ENCODE data around the gene SND1.

Gene SND1

DNA sequence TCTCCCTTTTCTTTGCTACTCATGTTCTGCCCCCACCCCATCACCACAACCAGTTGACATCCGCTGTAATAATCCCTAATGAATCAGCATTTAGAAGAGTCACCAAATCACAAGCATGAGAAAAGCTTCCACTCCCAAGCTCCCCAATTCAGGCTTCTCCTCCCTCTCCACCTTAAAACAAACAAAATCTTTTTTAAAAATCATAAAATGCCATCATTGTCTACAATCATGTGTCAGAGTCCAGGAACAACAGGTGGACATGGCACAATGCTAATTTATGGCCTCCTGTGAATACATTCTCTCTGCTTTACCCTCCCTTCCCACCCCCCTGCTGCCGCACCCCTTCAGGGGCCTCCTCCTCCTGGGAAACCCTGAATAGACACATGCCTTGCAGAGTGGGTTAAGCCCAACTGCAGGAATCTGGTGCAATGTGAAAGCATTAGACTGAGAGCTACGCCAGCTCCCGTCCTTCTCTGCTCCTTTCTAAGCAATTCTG is 375.5 kb downstream of the SND1 start:
- H2BK120ac ChIP-seq (ENCODE audit: low read depth, low read length) = no peak overlapping the region
- no peak overlapping the region for H4K91ac ChIP-seq (ENCODE audit: low read length)
- 67% methylated on average over 4 of the region's 4 CpGs for WGBS
- H3K14ac ChIP-seq (ENCODE audit: low read length in 2 of 2) = no peak overlapping the region
- peaks cover 0 to 6% of the 10 kb centered on the region in 2 experiments for H3K27me3 ChIP-seq (ENCODE audit: control insufficient read depth in 1 of 2, insufficient read depth in 1 of 2, low read length in 2 of 2)
- no peaks in the 10 kb centered on the region for H3K9me3 ChIP-seq (ENCODE audit: control insufficient read depth, low read length)
- no peak overlapping the region for H3K18ac ChIP-seq (ENCODE audit: low read depth in 1 of 2, low read length in 2 of 2)
- no peak overlapping the region for H3K4me2 ChIP-seq (ENCODE audit: low read length, poor library complexity, severe bottlenecking)
- no peak overlapping the region for H3K4ac ChIP-seq (ENCODE audit: low read depth in 1 of 2, low read length in 2 of 2)
- no peak overlapping the region for H2AFZ ChIP-seq (ENCODE audit: low read depth, low read length)
- no peak overlapping the region for H2BK5ac ChIP-seq (ENCODE audit: low read depth, low read length, poor library complexity, severe bottlenecking)
- no peak overlapping the region for H3K27ac ChIP-seq (ENCODE audit: low read length, poor library complexity, severe bottlenecking)
- no peak overlapping the region for H3K4me3 ChIP-seq (ENCODE audit: insufficient read depth in 1 of 2, low read depth in 1 of 2, low read length in 2 of 2)
- peaks cover 8 to 20% of the 10 kb centered on the region in 2 experiments for H3K36me3 ChIP-seq (ENCODE audit: control insufficient read depth in 1 of 2, insufficient read depth in 2 of 2, low read depth in 1 of 2, low read length in 2 of 2)
- DNase-seq = no peak
- no peak overlapping the region for H2BK15ac ChIP-seq (ENCODE audit: low read depth, poor library complexity, severe bottlenecking)
- no peak overlapping the region for H3K9ac ChIP-seq (ENCODE audit: low read length)
- H3K4me1 ChIP-seq (ENCODE audit: control insufficient read depth, insufficient read depth, low read depth, low read length) = peaks cover 12% of the 10 kb centered on the region
- H3K23ac ChIP-seq (ENCODE audit: low read length in 2 of 2) = no peak overlapping the region
- H2BK12ac ChIP-seq (ENCODE audit: low read length in 2 of 2) = no peak overlapping the region
- no peak overlapping the region for H4K8ac ChIP-seq (ENCODE audit: low read length)
- no peak overlapping the region for H2AK5ac ChIP-seq (ENCODE audit: low read length, severe bottlenecking)
- H3K79me1 ChIP-seq (replicated peaks; ENCODE audit: low read length, poor library complexity, severe bottlenecking) = peaks cover 33% of the 10 kb centered on the region

- no peak overlapping the region for H4K91ac ChIP-seq (ENCODE audit: low read length)
- H3K14ac ChIP-seq (ENCODE audit: low read length in 2 of 2) = no peak overlapping the region
- H2BK12ac ChIP-seq (ENCODE audit: low read length in 2 of 2) = no peak overlapping the region
- peaks cover 0 to 17% of the 10 kb centered on the region in 2 experiments for H3K27me3 ChIP-seq (ENCODE audit: control insufficient read depth in 1 of 2, insufficient read depth in 1 of 2, low read length in 2 of 2)
- no peak overlapping the region for H2AK5ac ChIP-seq (ENCODE audit: low read length, severe bottlenecking)
- H3K4me2 ChIP-seq (ENCODE audit: low read length, poor library complexity, severe bottlenecking) = no peak overlapping the region
- 97% methylated on average over 17 of the region's 17 CpGs for WGBS
- H2BK15ac ChIP-seq (ENCODE audit: low read depth, poor library complexity, severe bottlenecking) = no peak overlapping the region
- no peak overlapping the region for H3K9ac ChIP-seq (ENCODE audit: low read length)
- no peak overlapping the region for H4K8ac ChIP-seq (ENCODE audit: low read length)
- no peak overlapping the region for H2AFZ ChIP-seq (ENCODE audit: low read depth, low read length)
- H3K4me3 ChIP-seq (ENCODE audit: insufficient read depth in 1 of 2, low read depth in 1 of 2, low read length in 2 of 2) = no peak overlapping the region
- H3K23ac ChIP-seq (ENCODE audit: low read length in 2 of 2) = no peak overlapping the region
- no peak overlapping the region for H2BK120ac ChIP-seq (ENCODE audit: low read depth, low read length)
- H3K36me3 ChIP-seq (ENCODE audit: control insufficient read depth in 1 of 2, insufficient read depth in 2 of 2, low read depth in 1 of 2, low read length in 2 of 2) = peaks cover 8 to 23% of the 10 kb centered on the region in 2 experiments
- H3K18ac ChIP-seq (ENCODE audit: low read depth in 1 of 2, low read length in 2 of 2) = no peak overlapping the region
- DNase-seq = no peak
- no peak overlapping the region for H2BK5ac ChIP-seq (ENCODE audit: low read depth, low read length, poor library complexity, severe bottlenecking)
- no peak overlapping the region for H3K27ac ChIP-seq (ENCODE audit: low read length, poor library complexity, severe bottlenecking)
- H3K4me1 ChIP-seq (ENCODE audit: control insufficient read depth, insufficient read depth, low read depth, low read length) = peaks cover 15% of the 10 kb centered on the region
- H3K9me3 ChIP-seq (ENCODE audit: control insufficient read depth, low read length) = no peaks in the 10 kb centered on the region
- H3K79me1 ChIP-seq (replicated peaks; ENCODE audit: low read length, poor library complexity, severe bottlenecking) = peaks cover 39% of the 10 kb centered on the region
- H3K4ac ChIP-seq (ENCODE audit: low read depth in 1 of 2, low read length in 2 of 2) = no peak overlapping the region
Observed at GRCh38 chr7:128029405-128029995, 377.5 kb downstream of the SND1 start.

GRCh38 chr7:128030263-128030653 is 378.3 kb downstream of the SND1 start:
- Histone ChIP-seq H2BK5ac (ENCODE audit: low read depth, low read length, poor library complexity, severe bottlenecking) (no peak overlapping the region), H3K27ac (ENCODE audit: low read length, poor library complexity, severe bottlenecking) (no peak overlapping the region), H2BK120ac (ENCODE audit: low read depth, low read length) (no peak overlapping the region), H3K36me3 (ENCODE audit: control insufficient read depth in 1 of 2, insufficient read depth in 2 of 2, low read depth in 1 of 2, low read length in 2 of 2) (peaks cover 8 to 24% of the 10 kb centered on the region in 2 experiments), H2BK12ac (ENCODE audit: low read length in 2 of 2) (peak overlapping the region in 1 of 2 experiments; percentile 44), H3K23ac (ENCODE audit: low read length in 2 of 2) (peak overlapping the region in 1 of 2 experiments; percentile 3), H4K8ac (ENCODE audit: low read length) (peak overlapping the region; percentile 5), H2AFZ (ENCODE audit: low read depth, low read length) (no peak overlapping the region), H3K79me1 (replicated peaks; ENCODE audit: low read length, poor library complexity, severe bottlenecking) (peaks cover 37% of the 10 kb centered on the region), H3K9me3 (ENCODE audit: control insufficient read depth, low read length) (no peaks in the 10 kb centered on the region), H3K9ac (ENCODE audit: low read length) (no peak overlapping the region), H3K4me3 (ENCODE audit: insufficient read depth in 1 of 2, low read depth in 1 of 2, low read length in 2 of 2) (no peak overlapping the region), H3K14ac (ENCODE audit: low read length in 2 of 2) (no peak overlapping the region), H3K4me1 (ENCODE audit: control insufficient read depth, insufficient read depth, low read depth, low read length) (peaks cover 15% of the 10 kb centered on the region), H4K91ac (ENCODE audit: low read length) (no peak overlapping the region), H3K4me2 (ENCODE audit: low read length, poor library complexity, severe bottlenecking) (no peak overlapping the region), H2BK15ac (ENCODE audit: low read depth, poor library complexity, severe bottlenecking) (no peak overlapping the region), H3K4ac (ENCODE audit: low read depth in 1 of 2, low read length in 2 of 2) (no peak overlapping the region), H3K18ac (ENCODE audit: low read depth in 1 of 2, low read length in 2 of 2) (no peak overlapping the region), H3K27me3 (ENCODE audit: control insufficient read depth in 1 of 2, insufficient read depth in 1 of 2, low read length in 2 of 2) (peaks cover 0 to 17% of the 10 kb centered on the region in 2 experiments), H2AK5ac (ENCODE audit: low read length, severe bottlenecking) (no peak overlapping the region)
- DNase-seq = no peak
- 49% methylated on average over 20 of the region's 21 CpGs for WGBS

DNA sequence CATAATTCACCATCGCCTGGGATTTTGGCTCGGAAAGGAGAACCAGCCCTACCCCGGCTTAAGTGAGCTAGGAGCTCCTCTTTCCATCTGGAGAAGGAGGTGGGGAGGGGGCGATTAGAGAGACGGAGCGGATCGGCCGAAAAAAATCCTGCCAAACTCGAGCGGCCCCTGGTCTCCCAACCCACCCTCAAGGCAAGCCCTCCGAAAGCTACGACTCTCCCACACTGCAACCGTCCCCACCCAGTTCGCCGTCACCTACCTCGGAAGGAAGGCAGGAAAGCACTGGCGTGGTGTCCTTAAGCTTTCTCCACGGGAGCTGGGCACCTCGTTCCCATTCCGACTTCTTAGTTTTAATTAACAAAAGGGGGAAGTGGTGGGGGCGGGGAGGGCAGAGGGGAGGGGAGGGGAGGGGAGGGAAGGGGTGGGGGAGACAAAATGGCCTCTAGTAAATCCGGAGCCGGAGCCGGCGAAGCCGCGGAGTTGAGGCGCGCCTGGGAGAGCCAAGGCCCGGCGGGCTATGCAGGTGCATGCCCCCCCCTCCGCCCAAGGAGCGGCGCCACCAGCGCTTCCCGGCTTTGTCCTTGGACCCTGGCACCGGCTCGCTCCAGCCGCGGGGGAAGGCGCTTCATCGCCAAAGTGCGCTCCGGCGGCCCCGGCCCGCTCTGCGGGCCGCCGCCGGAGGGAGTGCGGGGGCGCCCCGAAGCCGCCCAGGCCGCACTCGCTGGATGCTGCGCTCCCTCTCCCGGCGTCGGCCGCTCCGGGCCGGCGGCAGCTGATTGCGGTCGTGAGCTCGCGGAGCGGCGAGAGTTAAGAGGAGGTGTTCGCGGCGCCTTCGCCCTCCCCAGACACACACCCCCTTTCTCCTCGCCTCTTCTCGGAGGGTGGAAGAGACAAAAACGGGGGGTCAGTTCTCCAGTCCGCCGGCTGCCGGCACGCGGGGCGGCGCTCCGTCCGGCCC is 378.9 kb downstream of the SND1 start, which contains the start of gene LRRC4:
LRRC4 (minus strand) TSS at position 784 of the 958 bp plus-strand sequence. CDS start 797 bp downstream, outside the sequence.
- peaks cover 34% of the 10 kb centered on the region for H3K79me1 ChIP-seq (replicated peaks; ENCODE audit: low read length, poor library complexity, severe bottlenecking)
- peaks cover 8 to 24% of the 10 kb centered on the region in 2 experiments for H3K36me3 ChIP-seq (ENCODE audit: control insufficient read depth in 1 of 2, insufficient read depth in 2 of 2, low read depth in 1 of 2, low read length in 2 of 2)
- peak within 1 kb of the TSS; percentile 60 to 76 for H3K4me3 ChIP-seq (ENCODE audit: insufficient read depth in 1 of 2, low read depth in 1 of 2, low read length in 2 of 2)
- no peak within 1 kb of the TSS for H2AK5ac ChIP-seq (ENCODE audit: low read length, severe bottlenecking)
- H2BK12ac ChIP-seq (ENCODE audit: low read length in 2 of 2) = peak within 1 kb of the TSS in 1 of 2 experiments; percentile 44
- H3K14ac ChIP-seq (ENCODE audit: low read length in 2 of 2) = no peak within 1 kb of the TSS
- no peak within 1 kb of the TSS for H3K27ac ChIP-seq (ENCODE audit: low read length, poor library complexity, severe bottlenecking)
- no peak within 1 kb of the TSS for H4K91ac ChIP-seq (ENCODE audit: low read length)
- peak within 1 kb of the TSS; percentile 50 for H2BK120ac ChIP-seq (ENCODE audit: low read depth, low read length)
- H3K18ac ChIP-seq (ENCODE audit: low read depth in 1 of 2, low read length in 2 of 2) = peak within 1 kb of the TSS; percentile 38
- DNase-seq = peak; percentile 56
- no peak within 1 kb of the TSS for H2BK5ac ChIP-seq (ENCODE audit: low read depth, low read length, poor library complexity, severe bottlenecking)
- no peak within 1 kb of the TSS for H3K4ac ChIP-seq (ENCODE audit: low read depth in 1 of 2, low read length in 2 of 2)
- 2% methylated on average over 43 of the region's 87 CpGs for whole genome bisulfite sequencing
- no peak within 1 kb of the TSS for H2AFZ ChIP-seq (ENCODE audit: low read depth, low read length)
- no peak within 1 kb of the TSS for H2BK15ac ChIP-seq (ENCODE audit: low read depth, poor library complexity, severe bottlenecking)
- peak within 1 kb of the TSS; percentile 43 to 92 for H3K23ac ChIP-seq (ENCODE audit: low read length in 2 of 2)
- peak within 1 kb of the TSS; percentile 78 for H3K9ac ChIP-seq (ENCODE audit: low read length)
- H3K4me2 ChIP-seq (ENCODE audit: low read length, poor library complexity, severe bottlenecking) = peak within 1 kb of the TSS; percentile 95
- peaks cover 13% of the 10 kb centered on the region for H3K4me1 ChIP-seq (ENCODE audit: control insufficient read depth, insufficient read depth, low read depth, low read length)
- no peaks in the 10 kb centered on the region for H3K9me3 ChIP-seq (ENCODE audit: control insufficient read depth, low read length)
- H4K8ac ChIP-seq (ENCODE audit: low read length) = peak within 1 kb of the TSS; percentile 5
- H3K27me3 ChIP-seq (ENCODE audit: control insufficient read depth in 1 of 2, insufficient read depth in 1 of 2, low read length in 2 of 2) = peaks cover 0 to 17% of the 10 kb centered on the region in 2 experiments
